Liver (tissue), 9 donors: ENCODE results near the gene CLEC20A. TPM values are rescaled to one million over a fixed set of nuclear protein-coding genes. Genes with fewer than 3 reads are reported as not detected.

Source experiments
- DNase-seq: peaks from one replicate; pipeline ENCODE4 v3.0.0-alpha.2; 2017; ENCODE audit warnings: low spot score
- H3K27ac ChIP-seq, 2 donors: one replicate each; pipeline ENCODE4 v1.7.0; 2013; ENCODE audit warnings: inconsistent platforms in 2 of 2, low read length in 2 of 2, control low read depth in 1 of 2, low read depth in 1 of 2, mild to moderate bottlenecking in 1 of 2
- H3K27me3 ChIP-seq, 4 donors: one replicate each; pipeline versions ENCODE4 v1.6.1 to v1.7.0; 2013; ENCODE audit warnings: low read length in 3 of 4, inconsistent platforms in 1 of 4, mild to moderate bottlenecking in 1 of 4, moderate library complexity in 1 of 4; ENCODE audit not compliant: control insufficient read depth in 4 of 4, insufficient read depth in 4 of 4
- H3K36me3 ChIP-seq, 4 donors: one replicate each; pipeline versions ENCODE4 v1.6.1 to v1.7.0; 2013; ENCODE audit warnings: low read length in 3 of 4, mild to moderate bottlenecking in 3 of 4, low read depth in 1 of 4, moderate library complexity in 1 of 4; ENCODE audit not compliant: control insufficient read depth in 4 of 4, insufficient read depth in 3 of 4
- H3K4me1 ChIP-seq, 4 donors: one replicate each; pipeline versions ENCODE4 v1.6.1 to v1.7.0; 2013; ENCODE audit warnings: low read length in 3 of 4, mild to moderate bottlenecking in 3 of 4, moderate library complexity in 1 of 4; ENCODE audit not compliant: control insufficient read depth in 4 of 4, insufficient read depth in 4 of 4
- H3K4me3 ChIP-seq, 3 donors: one replicate each; pipeline versions ENCODE4 v1.6.1 to v1.7.0; 2013; ENCODE audit warnings: low read length in 3 of 3, control low read depth in 1 of 3, low read depth in 1 of 3, mild to moderate bottlenecking in 1 of 3
- H3K9ac ChIP-seq, 2 donors: one replicate each; pipeline ENCODE4 v1.7.0; 2013; ENCODE audit warnings: low read length in 2 of 2, mild to moderate bottlenecking in 2 of 2, moderate library complexity in 2 of 2, control low read depth in 1 of 2, low read depth in 1 of 2
- H3K9me3 ChIP-seq, 4 donors: one replicate each; pipeline versions ENCODE4 v1.6.1 to v1.7.0; 2013; ENCODE audit warnings: low read length in 3 of 4; ENCODE audit not compliant: control insufficient read depth in 4 of 4
- CTCF ChIP-seq: fragments of 150-350 bp; IDR thresholded peaks from 2 replicates; pipeline ENCODE4 v1.5.1; 2017; ENCODE audit warnings: improper control_type of control experiment, low read depth, low read length; ENCODE audit not compliant: missing input control
- EGR1 ChIP-seq, 2 donors: IDR thresholded peaks; 2 replicates each; pipeline ENCODE4 v1.6.1; 2016 to 2018; ENCODE audit warnings: antibody characterized with exemption in 2 of 2, low read depth in 2 of 2
- FOXA1 ChIP-seq: IDR thresholded peaks from 2 replicates; pipeline ENCODE4 v1.6.1; 2016; ENCODE audit warnings: antibody characterized with exemption
- FOXA2 ChIP-seq: IDR thresholded peaks from 2 replicates; pipeline ENCODE4 v1.6.1; 2016; ENCODE audit warnings: antibody characterized with exemption
- GABPA ChIP-seq, 2 donors: IDR thresholded peaks in 1 of 2; conservative IDR thresholded peaks in 1 of 2; 2 replicates each; pipeline ENCODE4 v1.6.1; 2016; ENCODE audit warnings: antibody characterized with exemption in 2 of 2, mild to moderate bottlenecking in 1 of 2, moderate library complexity in 1 of 2
- HNF4A ChIP-seq, 2 donors: conservative IDR thresholded peaks; 2 replicates each; pipeline ENCODE4 v1.6.1; 2016; ENCODE audit warnings: antibody characterized with exemption in 2 of 2, mild to moderate bottlenecking in 2 of 2
- HNF4G ChIP-seq: IDR thresholded peaks from 2 replicates; pipeline ENCODE4 v1.6.1; 2016; ENCODE audit warnings: antibody characterized with exemption
- JUND ChIP-seq, 2 donors: IDR thresholded peaks; 2 replicates each; pipeline ENCODE4 v1.6.1; 2016; ENCODE audit warnings: antibody characterized with exemption in 2 of 2
- MAX ChIP-seq: IDR thresholded peaks from 2 replicates; pipeline ENCODE4 v1.6.1; 2016; ENCODE audit warnings: antibody characterized with exemption
- RAD21 ChIP-seq, 2 donors: IDR thresholded peaks; 2 replicates each; pipeline ENCODE4 v1.6.1; 2016; ENCODE audit warnings: antibody characterized with exemption in 2 of 2, mild to moderate bottlenecking in 2 of 2
- RXRA ChIP-seq, 2 donors: IDR thresholded peaks; 2 replicates each; pipeline ENCODE4 v1.6.1; 2017 to 2018; ENCODE audit warnings: antibody characterized with exemption in 2 of 2, mild to moderate bottlenecking in 1 of 2
- TAF1 ChIP-seq: conservative IDR thresholded peaks from 2 replicates; pipeline ENCODE4 v1.6.1; 2016; ENCODE audit warnings: antibody characterized with exemption, mild to moderate bottlenecking
- YY1 ChIP-seq: IDR thresholded peaks from 2 replicates; pipeline ENCODE4 v1.6.1; 2016; ENCODE audit warnings: antibody characterized with exemption, mild to moderate bottlenecking
- WGBS: extraction: QIAGEN DNeasy Blood & Tissue Kit; methylation state at CpG from one replicate; pipeline ENCODE4 v1.1.7; 2013; 5-methylcytosine and 5-hydroxymethylcytosine counted together
- polyA plus RNA-seq, 2 donors: library from polyadenylated mRNA; stranded (reverse) in 1 of 2; unstranded in 1 of 2; fragments of 200-250 nt in 1 of 2; fragments of >200 nt in 1 of 2; fragmentation: Nextera tagmentation in 1 of 2; extraction: Ambion mirVana in 1 of 2; gene quantifications; one replicate each; pipeline versions ENCODE4 v1.2.1 to v1.2.3, GENCODE V29; 2013 to 2015
- total RNA-seq, 2 donors: library from RNA; depleted of rRNA; stranded (reverse); fragments of >200 nt; gene quantifications; one replicate each; pipeline ENCODE4 v1.2.3, GENCODE V29; 2014
- TF ChIP-seq, protein P1 (sequence below): IDR thresholded peaks from 2 replicates; pipeline ENCODE4 v1.6.1; 2016; ENCODE audit warnings: antibody characterized with exemption, mild to moderate bottlenecking
- TF ChIP-seq, protein P2 (sequence below): IDR thresholded peaks from 2 replicates; pipeline ENCODE4 v1.6.1; 2016; ENCODE audit warnings: antibody characterized with exemption
- TF ChIP-seq, protein P3 (sequence below): IDR thresholded peaks from 2 replicates; pipeline ENCODE4 v1.6.1; 2016; ENCODE audit warnings: antibody characterized with exemption
- donor health status: healthy.
- donor health status: healthy.
- donor health status: healthy.
- donor health status: healthy.
- donor health status: healthy.

CLEC20A gene
- total and polyA plus RNA-seq, 4 donors = 0.33 TPM; not detected in 3

DNA sequence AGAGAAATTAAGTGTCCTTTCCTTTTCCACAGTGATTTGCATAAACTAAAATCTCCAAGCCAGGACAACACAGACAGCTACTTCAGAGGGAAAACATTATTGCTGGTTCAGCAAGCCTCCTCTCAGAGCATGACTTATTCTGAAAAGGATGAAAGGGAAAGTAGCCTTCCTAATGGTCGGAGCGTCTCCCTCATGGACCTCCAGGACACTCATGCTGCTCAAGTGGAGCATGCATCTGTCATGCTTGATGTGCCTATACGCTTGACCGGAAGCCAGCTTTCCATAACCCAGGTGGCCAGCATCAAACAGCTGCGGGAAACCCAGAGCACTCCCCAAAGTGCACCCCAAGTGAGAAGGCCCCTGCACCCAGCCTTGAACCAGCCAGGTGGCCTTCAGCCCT lies 39.1 kb downstream of the CLEC20A start (continued):
- TF ChIP-seq, protein P1, sequence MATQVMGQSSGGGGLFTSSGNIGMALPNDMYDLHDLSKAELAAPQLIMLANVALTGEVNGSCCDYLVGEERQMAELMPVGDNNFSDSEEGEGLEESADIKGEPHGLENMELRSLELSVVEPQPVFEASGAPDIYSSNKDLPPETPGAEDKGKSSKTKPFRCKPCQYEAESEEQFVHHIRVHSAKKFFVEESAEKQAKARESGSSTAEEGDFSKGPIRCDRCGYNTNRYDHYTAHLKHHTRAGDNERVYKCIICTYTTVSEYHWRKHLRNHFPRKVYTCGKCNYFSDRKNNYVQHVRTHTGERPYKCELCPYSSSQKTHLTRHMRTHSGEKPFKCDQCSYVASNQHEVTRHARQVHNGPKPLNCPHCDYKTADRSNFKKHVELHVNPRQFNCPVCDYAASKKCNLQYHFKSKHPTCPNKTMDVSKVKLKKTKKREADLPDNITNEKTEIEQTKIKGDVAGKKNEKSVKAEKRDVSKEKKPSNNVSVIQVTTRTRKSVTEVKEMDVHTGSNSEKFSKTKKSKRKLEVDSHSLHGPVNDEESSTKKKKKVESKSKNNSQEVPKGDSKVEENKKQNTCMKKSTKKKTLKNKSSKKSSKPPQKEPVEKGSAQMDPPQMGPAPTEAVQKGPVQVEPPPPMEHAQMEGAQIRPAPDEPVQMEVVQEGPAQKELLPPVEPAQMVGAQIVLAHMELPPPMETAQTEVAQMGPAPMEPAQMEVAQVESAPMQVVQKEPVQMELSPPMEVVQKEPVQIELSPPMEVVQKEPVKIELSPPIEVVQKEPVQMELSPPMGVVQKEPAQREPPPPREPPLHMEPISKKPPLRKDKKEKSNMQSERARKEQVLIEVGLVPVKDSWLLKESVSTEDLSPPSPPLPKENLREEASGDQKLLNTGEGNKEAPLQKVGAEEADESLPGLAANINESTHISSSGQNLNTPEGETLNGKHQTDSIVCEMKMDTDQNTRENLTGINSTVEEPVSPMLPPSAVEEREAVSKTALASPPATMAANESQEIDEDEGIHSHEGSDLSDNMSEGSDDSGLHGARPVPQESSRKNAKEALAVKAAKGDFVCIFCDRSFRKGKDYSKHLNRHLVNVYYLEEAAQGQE = no peak
- TF ChIP-seq JUND (IDR thresholded peaks at IDR 0.05) (no peak), CTCF (no peak)

DNA sequence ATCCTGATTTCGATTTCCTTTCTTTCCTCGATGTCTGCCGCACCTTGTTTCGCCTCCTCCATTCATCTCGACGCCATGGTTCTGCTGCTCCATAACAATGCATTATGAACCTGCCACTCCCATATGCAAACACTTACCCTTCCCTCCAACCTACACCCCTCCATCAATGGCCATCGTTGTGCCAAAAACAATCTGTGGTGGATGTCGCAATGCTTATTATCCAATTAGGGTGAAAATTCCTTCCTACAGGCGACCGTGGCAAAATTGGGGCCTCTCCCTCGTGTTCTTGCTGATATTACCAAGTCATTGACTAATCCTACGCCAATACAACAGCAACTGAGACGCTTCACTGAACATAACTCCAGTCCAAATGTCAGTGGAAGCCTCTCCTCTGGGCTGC lies 40.3 kb downstream of the CLEC20A start:
- Histone ChIP-seq H3K27me3 (no peaks in the 10 kb centered on the region), H3K36me3 (peaks cover 3 to 14% (median 7%) of the 10 kb centered on the region in 4 donors), H3K4me3 (no peak overlapping the region), H3K4me1 (no peaks in the 10 kb centered on the region), H3K9ac (no peak overlapping the region), H3K27ac (no peak overlapping the region), H3K9me3 (no peaks in the 10 kb centered on the region)
- TF ChIP-seq MAX (no peak), GABPA (IDR thresholded peaks at IDR 0.05 in 1 of 2, conservative IDR thresholded peaks at IDR 0.05 in 1 of 2) (no peak), HNF4G (no peak), RXRA (IDR thresholded peaks at IDR 0.05) (no peak), YY1 (no peak), RAD21 (IDR thresholded peaks at IDR 0.05) (no peak), TAF1 (no peak), EGR1 (IDR thresholded peaks at IDR 0.05; ENCODE audit: low read depth in 2 of 2) (no peak), FOXA2 (no peak), CTCF (no peak), FOXA1 (no peak), HNF4A (conservative IDR thresholded peaks at IDR 0.05) (no peak)
- TF ChIP-seq, protein P2, sequence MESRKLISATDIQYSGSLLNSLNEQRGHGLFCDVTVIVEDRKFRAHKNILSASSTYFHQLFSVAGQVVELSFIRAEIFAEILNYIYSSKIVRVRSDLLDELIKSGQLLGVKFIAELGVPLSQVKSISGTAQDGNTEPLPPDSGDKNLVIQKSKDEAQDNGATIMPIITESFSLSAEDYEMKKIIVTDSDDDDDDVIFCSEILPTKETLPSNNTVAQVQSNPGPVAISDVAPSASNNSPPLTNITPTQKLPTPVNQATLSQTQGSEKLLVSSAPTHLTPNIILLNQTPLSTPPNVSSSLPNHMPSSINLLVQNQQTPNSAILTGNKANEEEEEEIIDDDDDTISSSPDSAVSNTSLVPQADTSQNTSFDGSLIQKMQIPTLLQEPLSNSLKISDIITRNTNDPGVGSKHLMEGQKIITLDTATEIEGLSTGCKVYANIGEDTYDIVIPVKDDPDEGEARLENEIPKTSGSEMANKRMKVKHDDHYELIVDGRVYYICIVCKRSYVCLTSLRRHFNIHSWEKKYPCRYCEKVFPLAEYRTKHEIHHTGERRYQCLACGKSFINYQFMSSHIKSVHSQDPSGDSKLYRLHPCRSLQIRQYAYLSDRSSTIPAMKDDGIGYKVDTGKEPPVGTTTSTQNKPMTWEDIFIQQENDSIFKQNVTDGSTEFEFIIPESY = no peak
- TF ChIP-seq, protein P3, sequence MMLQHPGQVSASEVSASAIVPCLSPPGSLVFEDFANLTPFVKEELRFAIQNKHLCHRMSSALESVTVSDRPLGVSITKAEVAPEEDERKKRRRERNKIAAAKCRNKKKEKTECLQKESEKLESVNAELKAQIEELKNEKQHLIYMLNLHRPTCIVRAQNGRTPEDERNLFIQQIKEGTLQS = no peak
- 97% methylated on average over 13 of the region's 13 CpGs for WGBS
- DNase-seq = no peak
